HCT116 (cell line): ENCODE data around the gene RMND1. TPM values are rescaled to one million over a fixed set of nuclear protein-coding genes. Genes with fewer than 3 reads are reported as not detected.

Experiments used
- ATAC-seq: fragments of 200-7000 bp; cut with Tn5 transposase; 2 replicates; pipeline ENCODE4 v1.9.1; 2020; ENCODE audit warnings: mild to moderate bottlenecking, moderate library complexity
- BruUV-seq: library from RNA; stranded (reverse); fragments of 400-500 nt; replicated peaks from 2 replicates; lab custom pipeline; 2021; lab: Mats Ljungman, UMichigan
- CTCF ChIA-PET: fragments of 300-600 bp; sonication (Branson Sonifier 250); formaldehyde crosslinking; loops from one replicate; lab custom pipeline; 2021; ENCODE audit warnings: antibody characterized with exemption; lab: Charles Lee
- POLR2A ChIA-PET: fragments of 300-600, 350-600 bp; sonication (Branson Sonifier 250); formaldehyde crosslinking; loops from one replicate; lab custom pipeline; 2021; ENCODE audit warnings: antibody characterized with exemption; lab: Charles Lee
- RAD21 ChIA-PET, 2 experiments: fragments of 300-600 bp; sonication (Branson Sonifier 250); formaldehyde crosslinking; loops; one replicate each; lab custom pipeline; 2023; ENCODE audit warnings: low total read pairs in 2 of 2; ENCODE audit not compliant: uncharacterized antibody in 2 of 2, unreplicated experiment in 2 of 2, low non-redundant PET in 1 of 2; lab: Charles Lee
- DNase-seq: peaks from one replicate; pipeline ENCODE4 v3.0.0-alpha.2; 2010; ENCODE audit warnings: low read depth, low spot score
- H2AFZ ChIP-seq: fragments of 200-600 bp; shearing (Covaris generic), sonication (generic); 2 replicates; pipeline ENCODE4 v1.6.1; 2017; ENCODE audit warnings: low read depth, mixed run types, mixed read lengths, antibody characterized with exemption, low read length; ENCODE audit not compliant: poor library complexity, severe bottlenecking
- H3K27ac ChIP-seq: 2 replicates; pipeline ENCODE4 v1.5.1; 2012; ENCODE audit warnings: low read depth, low read length
- H3K27me3 ChIP-seq: fragments of 200-600 bp; sonication (generic); 2 replicates; pipeline ENCODE4 v1.6.1; 2016; ENCODE audit warnings: mixed run types, low read length, mixed read lengths; ENCODE audit not compliant: insufficient read depth
- H3K36me3 ChIP-seq, 2 experiments: fragments of 200-500 bp in 1 of 2; fragments of 200-600 bp in 1 of 2; sonication (Bioruptor generic) in 1 of 2; sonication (generic) in 1 of 2; 2 replicates each; pipeline versions ENCODE4 v1.5.1 to v1.6.1; 2014 to 2016; ENCODE audit warnings: low read length in 2 of 2, inconsistent platforms in 1 of 2, mixed read lengths in 1 of 2, mixed run types in 1 of 2; ENCODE audit not compliant: insufficient read depth in 2 of 2, control insufficient read depth in 1 of 2
- H3K4me1 ChIP-seq, 2 experiments: fragments of 200-600 bp in 1 of 2; sonication (generic) in 1 of 2; 2 replicates each; pipeline versions ENCODE4 v1.5.1 to v1.6.1; 2012 to 2017; ENCODE audit warnings: low read length in 2 of 2, inconsistent platforms in 1 of 2, mild to moderate bottlenecking in 1 of 2, mixed read lengths in 1 of 2, mixed run types in 1 of 2, moderate library complexity in 1 of 2; ENCODE audit not compliant: insufficient read depth in 2 of 2, control insufficient read depth in 1 of 2
- H3K4me2 ChIP-seq: fragments of 200-600 bp; sonication (generic); 2 replicates; pipeline ENCODE4 v1.6.1; 2017; ENCODE audit warnings: mixed run types, low read length, mixed read lengths
- H3K4me3 ChIP-seq, 2 experiments: fragments of 200-600 bp in 1 of 2; sonication (generic) in 1 of 2; replicated peaks in 1 of 2; 2 replicates each; pipeline ENCODE4 v1.5.1; 2011 to 2016; ENCODE audit warnings: low read length in 2 of 2, control low read depth in 1 of 2, low read depth in 1 of 2, mild to moderate bottlenecking in 1 of 2, mixed read lengths in 1 of 2, mixed run types in 1 of 2
- H3K79me2 ChIP-seq: fragments of 200-600 bp; sonication (generic); 2 replicates; pipeline ENCODE4 v1.6.1; 2017; ENCODE audit warnings: mild to moderate bottlenecking, mixed run types, low read length, moderate library complexity, mixed read lengths; ENCODE audit not compliant: insufficient read depth
- H3K9ac ChIP-seq: fragments of 200-600 bp; sonication (generic); 2 replicates; pipeline ENCODE4 v1.6.1; 2016; ENCODE audit warnings: low read length, mixed read lengths
- H3K9me2 ChIP-seq: fragments of 200-600 bp; sonication (generic), shearing (Covaris generic); 2 replicates; pipeline ENCODE4 v1.6.1; 2017; ENCODE audit warnings: mixed run types, mild to moderate bottlenecking, moderate library complexity; ENCODE audit not compliant: insufficient read depth
- H3K9me3 ChIP-seq, 2 experiments: fragments of 200-500 bp in 1 of 2; fragments of 200-600 bp in 1 of 2; sonication (Bioruptor generic) in 1 of 2; sonication (generic) in 1 of 2; 2 replicates each; pipeline ENCODE4 v1.6.1; 2014 to 2017; ENCODE audit warnings: low read length in 2 of 2, mixed read lengths in 2 of 2, inconsistent platforms in 1 of 2, low read depth in 1 of 2, mild to moderate bottlenecking in 1 of 2, mixed run types in 1 of 2, moderate library complexity in 1 of 2; ENCODE audit not compliant: control insufficient read depth in 1 of 2, insufficient read depth in 1 of 2
- H4K20me1 ChIP-seq: fragments of 200-600 bp; sonication (generic), shearing (Covaris generic); 2 replicates; pipeline ENCODE4 v1.6.1; 2017; ENCODE audit warnings: mixed run types, mild to moderate bottlenecking, moderate library complexity; ENCODE audit not compliant: insufficient read depth
- EGR1 ChIP-seq: IDR thresholded peaks from 2 replicates; pipeline ENCODE4 v1.6.1; 2012; ENCODE audit warnings: low read depth
- ELF1 ChIP-seq: IDR thresholded peaks from 2 replicates; pipeline ENCODE4 v1.6.1; 2012; ENCODE audit warnings: low read depth, borderline replicate concordance
- EZH2phosphoT487 ChIP-seq: fragments of 200-600 bp; IDR thresholded peaks from 2 replicates; pipeline ENCODE4 v1.6.1; 2018; ENCODE audit warnings: antibody characterized with exemption, borderline replicate concordance
- POLR2A ChIP-seq: IDR thresholded peaks from 2 replicates; pipeline ENCODE4 v1.7.0; 2011; ENCODE audit warnings: borderline replicate concordance; ENCODE audit not compliant: insufficient read depth, insufficient read length; ENCODE audit errors: extremely low read depth
- SIN3A ChIP-seq: IDR thresholded peaks from 2 replicates; pipeline ENCODE4 v1.6.1; 2012; ENCODE audit warnings: low read depth
- SRF ChIP-seq: IDR thresholded peaks from 2 replicates; pipeline ENCODE4 v1.6.1; 2012; ENCODE audit warnings: low read depth
- YY1 ChIP-seq: IDR thresholded peaks from 2 replicates; pipeline ENCODE4 v1.6.1; 2011; ENCODE audit warnings: low read length, low read depth, moderate library complexity, mild to moderate bottlenecking; ENCODE audit not compliant: insufficient replicate concordance; ENCODE audit errors: extremely low read depth
- ZFX ChIP-seq: fragments of 450-650 bp; IDR thresholded peaks from 2 replicates; pipeline ENCODE4 v1.6.1; 2017
- intact Hi-C: fragments of 100-400 bp; cut with micrococcal nuclease; formaldehyde crosslinking; loops from 2 replicates; pipeline ENCODE4 v1.10.0; 2022
- total RNA-seq: library from RNA; stranded (reverse); gene quantifications from one replicate; pipeline ENCODE4 v1.2.1, GENCODE V29; 2021; ENCODE audit not compliant: unreplicated experiment
- TF ChIP-seq, protein P1 (sequence below), 3 experiments: fragments of 200-600 bp in 1 of 3; sonication (generic) in 1 of 3; IDR thresholded peaks in 2 of 3; conservative IDR thresholded peaks in 1 of 3; 2 replicates each; pipeline ENCODE4 v1.5.1; 2012 to 2017; ENCODE audit warnings: low read depth in 2 of 3, low read length in 2 of 3, antibody characterized with exemption in 1 of 3, borderline replicate concordance in 1 of 3, control low read depth in 1 of 3, mild to moderate bottlenecking in 1 of 3, mixed read lengths in 1 of 3, mixed run types in 1 of 3, moderate library complexity in 1 of 3; ENCODE audit not compliant: insufficient read depth in 1 of 3
- TF ChIP-seq, protein P2 (sequence below): IDR thresholded peaks from 2 replicates; pipeline ENCODE4 v1.6.1; 2012
- TF ChIP-seq, protein P3 (sequence below): IDR thresholded peaks from 2 replicates; pipeline ENCODE4 v1.6.1; 2012

Gene RMND1
- total RNA-seq, 1 experiment from 2014 or later, result 28.0 TPM

DNA sequence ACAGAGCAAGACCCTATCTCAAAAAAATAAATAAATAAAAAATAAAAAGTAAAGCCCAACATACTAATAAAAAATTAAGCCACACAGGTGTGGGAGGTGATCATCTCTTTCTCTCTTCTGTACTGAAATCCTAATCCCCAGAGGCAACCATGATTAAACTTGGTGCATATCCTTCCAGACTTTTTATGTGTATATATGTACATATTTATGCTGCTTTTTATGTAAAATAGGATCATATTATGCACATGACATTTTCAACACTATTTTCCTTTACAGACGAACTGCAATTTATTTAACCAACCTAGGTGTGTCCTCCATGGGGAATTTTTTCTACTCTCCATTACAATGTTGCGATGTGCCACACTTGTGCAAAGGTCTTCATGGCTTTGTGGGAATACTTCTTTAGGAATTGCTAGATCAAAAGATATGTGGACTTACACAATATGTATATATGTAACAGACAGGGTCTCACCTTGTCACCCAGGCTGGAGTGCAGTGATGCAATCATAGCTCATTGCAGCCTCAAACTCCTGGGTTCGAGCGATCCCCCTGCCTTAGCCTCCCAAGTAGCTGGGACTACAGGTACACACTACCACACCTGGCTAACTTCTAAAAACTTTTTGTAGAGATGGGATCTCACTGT lies 23.7 kb downstream of the RMND1 start:
- no TSS peak for BruUV-seq
- CTCF ChIA-PET, result no interaction called here
- Histone ChIP-seq H3K36me3 (peaks cover 17 to 30% of the 10 kb centered on the region in 2 experiments), H3K9me3 (no peaks in the 10 kb centered on the region), H3K4me3 (no peak overlapping the region), H3K27ac (no peak overlapping the region), H3K4me1 (no peaks in the 10 kb centered on the region), H4K20me1 (no peaks in the 10 kb centered on the region), H3K9me2 (no peaks in the 10 kb centered on the region), H3K4me2 (no peak overlapping the region), H3K79me2 (no peaks in the 10 kb centered on the region), H3K9ac (no peak overlapping the region), H3K27me3 (no peaks in the 10 kb centered on the region), H2AFZ (no peak overlapping the region)
- intact Hi-C loops, result no loop called here
- TF ChIP-seq EZH2phosphoT487 (no peak), YY1 (no peak), ZFX (no peak), ELF1 (no peak), POLR2A (no peak), EGR1 (no peak)
- TF ChIP-seq, protein P1, sequence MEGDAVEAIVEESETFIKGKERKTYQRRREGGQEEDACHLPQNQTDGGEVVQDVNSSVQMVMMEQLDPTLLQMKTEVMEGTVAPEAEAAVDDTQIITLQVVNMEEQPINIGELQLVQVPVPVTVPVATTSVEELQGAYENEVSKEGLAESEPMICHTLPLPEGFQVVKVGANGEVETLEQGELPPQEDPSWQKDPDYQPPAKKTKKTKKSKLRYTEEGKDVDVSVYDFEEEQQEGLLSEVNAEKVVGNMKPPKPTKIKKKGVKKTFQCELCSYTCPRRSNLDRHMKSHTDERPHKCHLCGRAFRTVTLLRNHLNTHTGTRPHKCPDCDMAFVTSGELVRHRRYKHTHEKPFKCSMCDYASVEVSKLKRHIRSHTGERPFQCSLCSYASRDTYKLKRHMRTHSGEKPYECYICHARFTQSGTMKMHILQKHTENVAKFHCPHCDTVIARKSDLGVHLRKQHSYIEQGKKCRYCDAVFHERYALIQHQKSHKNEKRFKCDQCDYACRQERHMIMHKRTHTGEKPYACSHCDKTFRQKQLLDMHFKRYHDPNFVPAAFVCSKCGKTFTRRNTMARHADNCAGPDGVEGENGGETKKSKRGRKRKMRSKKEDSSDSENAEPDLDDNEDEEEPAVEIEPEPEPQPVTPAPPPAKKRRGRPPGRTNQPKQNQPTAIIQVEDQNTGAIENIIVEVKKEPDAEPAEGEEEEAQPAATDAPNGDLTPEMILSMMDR (IDR thresholded peaks at IDR 0.05 in 2 of 3, conservative IDR thresholded peaks at IDR 0.05 in 1 of 3; ENCODE audit: borderline replicate concordance in 1 of 3, insufficient read depth in 1 of 3, low read depth in 2 of 3, low read length in 2 of 3), result no peak
- no peak for ATAC-seq
- DNase-seq, result no peak
- POLR2A ChIA-PET, result no interaction called here
- RAD21 ChIA-PET, result no interaction called here

DNA sequence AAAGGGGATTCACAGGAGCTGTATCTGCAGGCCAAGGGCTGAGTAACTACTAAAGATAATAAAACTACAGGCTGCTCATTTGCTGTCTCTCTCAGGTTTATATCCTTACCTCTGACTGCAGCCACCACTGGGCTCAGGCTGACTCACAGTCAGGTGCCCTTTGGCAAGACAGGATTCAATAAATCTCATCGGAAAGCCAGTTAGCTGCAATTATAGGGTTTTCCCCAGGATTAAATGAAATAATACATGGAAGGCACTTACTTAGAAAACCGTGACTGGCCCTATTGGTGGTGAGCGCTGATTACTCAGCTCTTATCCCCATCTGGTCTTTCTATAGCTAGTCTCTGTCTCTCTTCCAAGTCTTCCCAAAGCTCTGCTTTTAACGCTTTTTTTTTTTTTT lies 26.4 kb downstream of the RMND1 start:
- RAD21 ChIA-PET, result no interaction called here
- CTCF ChIA-PET, result interaction anchor here (0.6 kb wide), 1 partner anchor 1419 kb away, joined by 3 read pairs; no protein-coding TSS in a partner anchor
- no peaks in the 10 kb centered on the region for H4K20me1 ChIP-seq
- DNase-seq (no peak), ATAC-seq (no peak)
- no peak overlapping the region for H3K4me3 ChIP-seq
- H3K79me2 ChIP-seq, result no peaks in the 10 kb centered on the region
- no peaks in the 10 kb centered on the region for H3K27me3 ChIP-seq
- H3K9me3 ChIP-seq, result no peaks in the 10 kb centered on the region
- POLR2A ChIA-PET, result no interaction called here
- intact Hi-C loops, result no loop called here
- H3K9ac ChIP-seq, result no peak overlapping the region
- BruUV-seq, result no TSS peak
- TF ChIP-seq SIN3A (no peak), POLR2A (no peak), SRF (no peak), EGR1 (no peak)
- TF ChIP-seq, protein P2, sequence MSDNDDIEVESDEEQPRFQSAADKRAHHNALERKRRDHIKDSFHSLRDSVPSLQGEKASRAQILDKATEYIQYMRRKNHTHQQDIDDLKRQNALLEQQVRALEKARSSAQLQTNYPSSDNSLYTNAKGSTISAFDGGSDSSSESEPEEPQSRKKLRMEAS, result no peak
- TF ChIP-seq, protein P3, sequence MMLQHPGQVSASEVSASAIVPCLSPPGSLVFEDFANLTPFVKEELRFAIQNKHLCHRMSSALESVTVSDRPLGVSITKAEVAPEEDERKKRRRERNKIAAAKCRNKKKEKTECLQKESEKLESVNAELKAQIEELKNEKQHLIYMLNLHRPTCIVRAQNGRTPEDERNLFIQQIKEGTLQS, result no peak
- H3K4me2 ChIP-seq, result no peak overlapping the region
- H3K4me1 ChIP-seq, result no peaks in the 10 kb centered on the region
- H3K36me3 ChIP-seq, result peaks cover 13 to 30% of the 10 kb centered on the region in 2 experiments
- no peak overlapping the region for H2AFZ ChIP-seq
- no peaks in the 10 kb centered on the region for H3K9me2 ChIP-seq
- H3K27ac ChIP-seq, result no peak overlapping the region
